NK-92 (cell line): ENCODE results near the gene ERVK3-1.
"Not testable (repeated sequence)": the region's sequence is repeated elsewhere in the genome, so short reads cannot be mapped to it uniquely, and the experiment has no call there.

Experiments used
- DNase-seq: peaks from one replicate; lab custom pipeline; 2025; ENCODE audit not compliant: unreplicated experiment; lab: John Stamatoyannopoulos, UW

Gene ERVK3-1

GRCh38 chr19:58305065-58305931, at the start of gene ERVK3-1:
Gene ERVK3-1 (plus strand): TSS chr19:58305377. CDS start chr19:58312169, 6,792 bp downstream.
- DNase-seq: peak; percentile 68

- not testable (repeated sequence) for DNase-seq
Measured at GRCh38 chr19:58258259-58258658, 46.9 kb upstream of the ERVK3-1 start.

GRCh38 chr19:58261600-58261967, 43.6 kb upstream of the ERVK3-1 start:
- DNase-seq: no peak

- no peak for DNase-seq
Measured at GRCh38 chr19:58261968-58262921, 42.9 kb upstream of the ERVK3-1 start.

GRCh38 chr19:58262922-58263296, 42.3 kb upstream of the ERVK3-1 start:
- DNase-seq: no peak

- no peak for DNase-seq
Measured at GRCh38 chr19:58265100-58265499, 40.1 kb upstream of the ERVK3-1 start.

- no peak for DNase-seq
Measured at GRCh38 chr19:58268344-58268743, 36.8 kb upstream of the ERVK3-1 start.

GRCh38 chr19:58274771-58275201, 30.4 kb upstream of the ERVK3-1 start:
- no peak for DNase-seq

GRCh38 chr19:58275564-58275963, 29.6 kb upstream of the ERVK3-1 start:
- DNase-seq: no peak

- DNase-seq: no peak
Measured at GRCh38 chr19:58277197-58277596, 28.0 kb upstream of the ERVK3-1 start.

- DNase-seq: no peak
Measured at GRCh38 chr19:58277748-58278540, 27.2 kb upstream of the ERVK3-1 start.

- DNase-seq: peak; percentile 88
Measured at GRCh38 chr19:58278541-58279041, 26.6 kb upstream of the ERVK3-1 start, which contains the start of gene ZNF8. Gene ZNF8 (plus strand): TSS chr19:58278955. CDS start chr19:58279082, 127 bp downstream.

GRCh38 chr19:58279042-58279924, 25.9 kb upstream of the ERVK3-1 start:
- no peak for DNase-seq

GRCh38 chr19:58279925-58280316, 25.3 kb upstream of the ERVK3-1 start:
- DNase-seq: no peak

GRCh38 chr19:58284199-58284598, 21.0 kb upstream of the ERVK3-1 start:
- no peak for DNase-seq

GRCh38 chr19:58291943-58292342, 13.2 kb upstream of the ERVK3-1 start:
- DNase-seq: no peak

- DNase-seq: no peak
Measured at GRCh38 chr19:58294743-58295374, 10.3 kb upstream of the ERVK3-1 start.

GRCh38 chr19:58296104-58296503, 9.1 kb upstream of the ERVK3-1 start:
- no peak for DNase-seq

- no peak for DNase-seq
Measured at GRCh38 chr19:58300620-58301019, 4.6 kb upstream of the ERVK3-1 start.
